GM12878 (cell line): ENCODE measurements around the gene MBNL1. TPM values are rescaled to one million over a fixed set of nuclear protein-coding genes. Genes with fewer than 3 reads are reported as not detected.

Source experiments
- ATAC-seq: fragments of 200-7000 bp; cut with Tn5 transposase; 3 replicates; pipeline ENCODE4 v1.9.1; 2020; ENCODE audit warnings: mild to moderate bottlenecking, moderate library complexity
- BruUV-seq: library from RNA; stranded (reverse); fragments of 400-500 nt; replicated peaks from 2 replicates; lab custom pipeline; 2021; lab: Mats Ljungman, UMichigan
- CTCF ChIA-PET: fragments of 300-600 bp; sonication (Branson Sonifier 250); formaldehyde crosslinking; extraction: SDS; loops from one replicate; lab custom pipeline; 2021; ENCODE audit warnings: inconsistent platforms; lab: Yijun Ruan, JAX
- POLR2A ChIA-PET: fragments of 350-600 bp; formaldehyde crosslinking; extraction: SDS; loops from one replicate; lab custom pipeline; 2021; ENCODE audit warnings: inconsistent platforms; lab: Charles Lee
- RAD21 ChIA-PET: fragments of 300-600 bp; sonication (Branson Sonifier 250); formaldehyde crosslinking; loops from one replicate; lab custom pipeline; 2023; ENCODE audit warnings: antibody characterized with exemption; ENCODE audit not compliant: unreplicated experiment; lab: Charles Lee
- SMC1A ChIA-PET: fragments of 300-600 bp; sonication (Branson Sonifier 250); formaldehyde crosslinking; loops from one replicate; lab custom pipeline; 2023; ENCODE audit not compliant: unreplicated experiment, uncharacterized antibody; lab: Charles Lee
- DNase-seq: peaks from one replicate; pipeline ENCODE4 v3.0.0-alpha.2; 2011; ENCODE audit warnings: low read depth, low spot score
- FAIRE-seq: peaks from 3 replicates; lab custom pipeline; 2011; peaks lifted over from hg19 to GRCh38; lab: Jason Lieb, UNC
- H2AFZ ChIP-seq: 2 replicates; pipeline ENCODE4 v1.6.0; 2011; ENCODE audit warnings: low read depth, low read length, control low read depth; ENCODE audit not compliant: control insufficient read depth
- H3K27ac ChIP-seq: 2 replicates; pipeline ENCODE4 v1.5.1; 2011; ENCODE audit warnings: control low read depth; ENCODE audit not compliant: control insufficient read depth, insufficient read depth
- H3K27me3 ChIP-seq, 2 experiments: replicated peaks in 1 of 2; 2 replicates each; pipeline versions ENCODE4 v1.6.0 to v1.6.1; 2011; ENCODE audit warnings: low read length in 1 of 2; ENCODE audit not compliant: control insufficient read depth in 2 of 2, insufficient read depth in 2 of 2
- H3K36me3 ChIP-seq, 2 experiments: 2 replicates each; pipeline ENCODE4 v1.5.1; 2011; ENCODE audit warnings: low read length in 1 of 2; ENCODE audit not compliant: control insufficient read depth in 2 of 2, insufficient read depth in 2 of 2
- H3K4me1 ChIP-seq: 2 replicates; pipeline ENCODE4 v1.6.1; 2011; ENCODE audit warnings: mild to moderate bottlenecking, low read length, moderate library complexity, mixed read lengths; ENCODE audit not compliant: control insufficient read depth, insufficient read depth
- H3K4me2 ChIP-seq: 2 replicates; pipeline ENCODE4 v1.6.0; 2011; ENCODE audit warnings: control low read depth; ENCODE audit not compliant: control insufficient read depth, insufficient read depth
- H3K4me3 ChIP-seq: fragments of 200-600 bp; sonication (generic); 2 replicates; pipeline ENCODE4 v1.5.1; 2016
- H3K79me2 ChIP-seq: 2 replicates; pipeline ENCODE4 v1.6.0; 2011; ENCODE audit warnings: low read length; ENCODE audit not compliant: control insufficient read depth, insufficient read depth
- H3K9ac ChIP-seq: 2 replicates; pipeline ENCODE4 v1.8.0; 2011; ENCODE audit warnings: low read length, control low read depth, mixed read lengths; ENCODE audit not compliant: control insufficient read depth, insufficient read depth
- H3K9me3 ChIP-seq: replicated peaks from 3 replicates; pipeline ENCODE4 v1.5.1; 2011; ENCODE audit warnings: mild to moderate bottlenecking, low read length; ENCODE audit not compliant: control insufficient read depth, insufficient read depth
- H4K20me1 ChIP-seq: 2 replicates; pipeline ENCODE4 v1.6.0; 2011; ENCODE audit not compliant: control insufficient read depth, insufficient read depth
- CHD1 ChIP-seq: IDR thresholded peaks from 2 replicates; pipeline ENCODE4 v1.6.1; 2012; ENCODE audit warnings: low read depth, low read length, improper control_type of control experiment
- FOXM1 ChIP-seq: IDR thresholded peaks from 2 replicates; pipeline ENCODE4 v1.6.1; 2012; ENCODE audit warnings: low read depth, mild to moderate bottlenecking, inconsistent platforms, low read length, moderate library complexity
- IKZF2 ChIP-seq, 2 experiments: fragments of 450-650 bp; IDR thresholded peaks; 2 replicates each; pipeline ENCODE4 v1.6.1; 2017; ENCODE audit warnings: mild to moderate bottlenecking in 2 of 2, moderate library complexity in 2 of 2
- JUNB ChIP-seq: IDR thresholded peaks from 2 replicates; pipeline ENCODE4 v1.6.1; 2016; ENCODE audit warnings: antibody characterized with exemption, mild to moderate bottlenecking
- KLF5 ChIP-seq: fragments of 450-650 bp; IDR thresholded peaks from 2 replicates; pipeline ENCODE4 v1.6.1; 2014; ENCODE audit warnings: mild to moderate bottlenecking; ENCODE audit not compliant: partially characterized antibody
- MEF2A ChIP-seq: IDR thresholded peaks from 2 replicates; pipeline ENCODE4 v1.6.1; 2011; ENCODE audit warnings: low read depth, mild to moderate bottlenecking, low read length, moderate library complexity; ENCODE audit not compliant: insufficient read depth
- MYB ChIP-seq: fragments of 150-350 bp; IDR thresholded peaks from 2 replicates; pipeline ENCODE4 v1.6.1; 2014; ENCODE audit warnings: mild to moderate bottlenecking, low read depth, low read length, borderline replicate concordance
- NBN ChIP-seq: fragments of 450-650 bp; IDR thresholded peaks from 2 replicates; pipeline ENCODE4 v1.6.1; 2016
- NFIC ChIP-seq: IDR thresholded peaks from 2 replicates; pipeline ENCODE4 v1.6.1; 2012; ENCODE audit warnings: low read depth, mild to moderate bottlenecking, inconsistent platforms, low read length, moderate library complexity
- NR2C1 ChIP-seq: fragments of 450-650 bp; IDR thresholded peaks from 2 replicates; pipeline ENCODE4 v1.6.1; 2017; ENCODE audit warnings: antibody characterized with exemption, mild to moderate bottlenecking, moderate library complexity
- NR2F1 ChIP-seq: fragments of 450-650 bp; conservative IDR thresholded peaks from 2 replicates; pipeline ENCODE4 v1.6.1; 2017; ENCODE audit warnings: mild to moderate bottlenecking
- POLR2AphosphoS2 ChIP-seq: IDR thresholded peaks from 2 replicates; pipeline ENCODE4 v1.6.1; 2011; ENCODE audit warnings: low read depth, mild to moderate bottlenecking, low read length, improper control_type of control experiment, moderate library complexity
- RUNX3 ChIP-seq: IDR thresholded peaks from 2 replicates; pipeline ENCODE4 v1.6.1; 2012; ENCODE audit warnings: low read length, inconsistent platforms
- SPI1 ChIP-seq: IDR thresholded peaks from 2 replicates; pipeline ENCODE4 v1.6.1; 2011; ENCODE audit warnings: low read depth, mild to moderate bottlenecking, low read length, moderate library complexity, borderline replicate concordance; ENCODE audit not compliant: insufficient read depth
- STAT1 ChIP-seq: fragments of 450-650 bp; conservative IDR thresholded peaks from 2 replicates; pipeline ENCODE4 v1.6.1; 2014; ENCODE audit warnings: antibody characterized with exemption, mild to moderate bottlenecking
- WGBS: methylation state at CpG from one replicate; pipeline ENCODE4 v1.1.6; 2016; ENCODE audit warnings: low lambda C conversion rate; ENCODE audit not compliant: insufficient replicate concordance, insufficient coverage; ENCODE audit errors: missing lambda C conversion rate; 5-methylcytosine and 5-hydroxymethylcytosine counted together
- in situ Hi-C: fragments of 300-500 bp; cut with MboI; formaldehyde crosslinking; loops from 9 replicates; pipeline ENCODE4 v1.14.3; 2018; ENCODE audit warnings: mixed read lengths
- intact Hi-C: fragments of 100-400 bp; cut with micrococcal nuclease; formaldehyde crosslinking; loops from one replicate; pipeline ENCODE4 v1.14.2; 2022; ENCODE audit not compliant: unreplicated experiment
- polyA plus RNA-seq, 11 experiments: library from polyadenylated mRNA; depleted of rRNA in 4 of 11; unstranded in 6 of 11; stranded (reverse) in 5 of 11; fragments of >200 nt; fragmentation: Nextera tagmentation in 4 of 11; fragmentation: Illumina TruSeq in 1 of 11; extraction: Ambion mirVana in 4 of 11; extraction: Trizol in 1 of 11; gene quantifications; 1 replicate in 1 of 11; 2 replicates in 10 of 11; pipeline versions ENCODE4 v1.2.1 to v1.2.3, GENCODE V29; 2011 to 2016; ENCODE audit warnings: inconsistent platforms in 2 of 11, missing spikeins in 2 of 11, low read depth in 1 of 11
- total RNA-seq, 4 experiments: library from RNA; depleted of rRNA in 3 of 4; stranded (reverse); fragments of >200 nt in 3 of 4; fragmentation: Illumina TruSeq in 1 of 4; extraction: Trizol in 1 of 4; gene quantifications; 2 replicates each; pipeline versions ENCODE4 v1.2.1 to v1.2.3, GENCODE V29; 2013 to 2021
- TF ChIP-seq, protein P1 (sequence below): fragments of 150-350 bp; IDR thresholded peaks from 2 replicates; pipeline ENCODE4 v1.6.1; 2016; ENCODE audit warnings: low read depth, low read length
- TF ChIP-seq, protein P2 (sequence below): IDR thresholded peaks from 2 replicates; pipeline ENCODE4 v1.6.1; 2011; ENCODE audit warnings: borderline replicate concordance, low read depth, mild to moderate bottlenecking, moderate library complexity, low read length; ENCODE audit not compliant: insufficient read depth, poor library complexity, severe bottlenecking
- TF ChIP-seq, protein P3 (sequence below): fragments of 450-650 bp; IDR thresholded peaks from 2 replicates; pipeline ENCODE4 v1.6.1; 2018; ENCODE audit warnings: borderline replicate concordance, mild to moderate bottlenecking; ENCODE audit not compliant: partially characterized antibody

Gene MBNL1
- total and polyA plus RNA-seq, 10 of the 15 experiments (the other 5 are each of a cell fraction or from before 2014, with no cell fraction given), result 59.6 to 337 (median 143) TPM

DNA sequence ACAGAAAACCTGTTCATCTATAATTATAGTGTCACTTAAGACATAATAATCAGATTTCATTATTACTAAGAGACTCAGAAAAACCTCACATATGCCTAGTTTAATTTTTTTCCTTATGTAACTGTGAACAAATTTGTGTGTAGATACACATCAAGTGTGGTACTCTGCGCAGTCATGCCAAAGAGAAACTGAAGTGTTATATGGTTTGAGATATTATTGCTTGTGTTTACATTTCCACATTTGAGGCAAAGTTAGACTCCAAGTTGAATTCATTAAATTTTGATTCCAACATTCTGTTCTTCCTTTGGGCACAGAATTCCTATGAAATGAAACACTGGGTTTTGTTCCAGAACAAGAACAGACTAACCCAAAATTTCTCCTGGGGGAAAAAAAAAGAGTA, 2.2 kb downstream of the MBNL1 start:
- H3K79me2 ChIP-seq, result peaks cover 90% of the 10 kb centered on the region
- H3K36me3 ChIP-seq, result 0 out of 4 replicates have a peak, but pooled peaks cover 0 to 3% of the 10 kb centered on the region in 2 experiments
- intact Hi-C loops, result loop anchor here (5.0 kb wide), 3 partner anchors 171 to 1509 kb away; partner anchors contain the start of gene SIAH2
- H3K4me1 ChIP-seq, result peaks cover 10% of the 10 kb centered on the region
- FAIRE-seq (no peak), DNase-seq (no peak), ATAC-seq (peak; percentile 8; the same call in 1 of the 3 replicates)
- ChIA-PET CTCF (interaction anchor here (1.5 to 2.6 kb wide), 3 partner anchors 26 to 173 kb away, joined by 3 to 8 read pairs (median 5); no protein-coding TSS in a partner anchor), RAD21 (interaction anchor here (1.0 to 6.2 kb wide), 3 partner anchors 11 to 75 kb away, joined by 6 to 53 read pairs (median 13); no protein-coding TSS in a partner anchor), POLR2A (interaction anchor here (2.4 to 2.6 kb wide), 2 partner anchors 10 to 67 kb away, joined by 10 to 14 read pairs; no protein-coding TSS in a partner anchor), SMC1A (interaction anchor here (1.0 to 11.1 kb wide), 16 partner anchors 10 to 199 kb away, joined by 3 to 83 read pairs (median 5); no protein-coding TSS in a partner anchor)
- no peaks in the 10 kb centered on the region; the same call in 2 of the 3 replicates for H3K9me3 ChIP-seq
- no peaks in the 10 kb centered on the region for H3K27me3 ChIP-seq
- BruUV-seq, result no TSS peak
- WGBS, result 4% methylated on average over 1 of the region's 1 CpG
- H2AFZ ChIP-seq, result no peak overlapping the region
- H3K4me2 ChIP-seq, result peak overlapping the region; percentile 90
- in situ Hi-C loops, result no loop called here
- H3K4me3 ChIP-seq, result peak overlapping the region; percentile 95
- H4K20me1 ChIP-seq, result no peaks in the 10 kb centered on the region
- H3K9ac ChIP-seq, result peak overlapping the region; percentile 99
- H3K27ac ChIP-seq, result peak overlapping the region; percentile 90
- TF ChIP-seq NR2C1 (no peak), STAT1 (no peak), FOXM1 (no peak; the same call in 1 of the 2 replicates), MEF2A (no peak), SPI1 (no peak), JUNB (peak; percentile 28; the same call in 1 of the 2 replicates), IKZF2 (IDR thresholded peaks at IDR 0.05) (0 out of 4 replicates have a peak, but pooled peaks of 1 of the 2 experiments have one; percentile 9), KLF5 (no peak), NR2F1 (no peak), NBN (no peak), CHD1 (no peak), NFIC (no peak), MYB (no peak), RUNX3 (peak; percentile 7; the same call in 1 of the 2 replicates), POLR2AphosphoS2 (no peak)
- TF ChIP-seq, protein P1, sequence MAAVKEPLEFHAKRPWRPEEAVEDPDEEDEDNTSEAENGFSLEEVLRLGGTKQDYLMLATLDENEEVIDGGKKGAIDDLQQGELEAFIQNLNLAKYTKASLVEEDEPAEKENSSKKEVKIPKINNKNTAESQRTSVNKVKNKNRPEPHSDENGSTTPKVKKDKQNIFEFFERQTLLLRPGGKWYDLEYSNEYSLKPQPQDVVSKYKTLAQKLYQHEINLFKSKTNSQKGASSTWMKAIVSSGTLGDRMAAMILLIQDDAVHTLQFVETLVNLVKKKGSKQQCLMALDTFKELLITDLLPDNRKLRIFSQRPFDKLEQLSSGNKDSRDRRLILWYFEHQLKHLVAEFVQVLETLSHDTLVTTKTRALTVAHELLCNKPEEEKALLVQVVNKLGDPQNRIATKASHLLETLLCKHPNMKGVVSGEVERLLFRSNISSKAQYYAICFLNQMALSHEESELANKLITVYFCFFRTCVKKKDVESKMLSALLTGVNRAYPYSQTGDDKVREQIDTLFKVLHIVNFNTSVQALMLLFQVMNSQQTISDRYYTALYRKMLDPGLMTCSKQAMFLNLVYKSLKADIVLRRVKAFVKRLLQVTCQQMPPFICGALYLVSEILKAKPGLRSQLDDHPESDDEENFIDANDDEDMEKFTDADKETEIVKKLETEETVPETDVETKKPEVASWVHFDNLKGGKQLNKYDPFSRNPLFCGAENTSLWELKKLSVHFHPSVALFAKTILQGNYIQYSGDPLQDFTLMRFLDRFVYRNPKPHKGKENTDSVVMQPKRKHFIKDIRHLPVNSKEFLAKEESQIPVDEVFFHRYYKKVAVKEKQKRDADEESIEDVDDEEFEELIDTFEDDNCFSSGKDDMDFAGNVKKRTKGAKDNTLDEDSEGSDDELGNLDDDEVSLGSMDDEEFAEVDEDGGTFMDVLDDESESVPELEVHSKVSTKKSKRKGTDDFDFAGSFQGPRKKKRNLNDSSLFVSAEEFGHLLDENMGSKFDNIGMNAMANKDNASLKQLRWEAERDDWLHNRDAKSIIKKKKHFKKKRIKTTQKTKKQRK, result no peak
- TF ChIP-seq, protein P2, sequence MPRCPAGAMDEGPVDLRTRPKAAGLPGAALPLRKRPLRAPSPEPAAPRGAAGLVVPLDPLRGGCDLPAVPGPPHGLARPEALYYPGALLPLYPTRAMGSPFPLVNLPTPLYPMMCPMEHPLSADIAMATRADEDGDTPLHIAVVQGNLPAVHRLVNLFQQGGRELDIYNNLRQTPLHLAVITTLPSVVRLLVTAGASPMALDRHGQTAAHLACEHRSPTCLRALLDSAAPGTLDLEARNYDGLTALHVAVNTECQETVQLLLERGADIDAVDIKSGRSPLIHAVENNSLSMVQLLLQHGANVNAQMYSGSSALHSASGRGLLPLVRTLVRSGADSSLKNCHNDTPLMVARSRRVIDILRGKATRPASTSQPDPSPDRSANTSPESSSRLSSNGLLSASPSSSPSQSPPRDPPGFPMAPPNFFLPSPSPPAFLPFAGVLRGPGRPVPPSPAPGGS, result no peak
- TF ChIP-seq, protein P3, sequence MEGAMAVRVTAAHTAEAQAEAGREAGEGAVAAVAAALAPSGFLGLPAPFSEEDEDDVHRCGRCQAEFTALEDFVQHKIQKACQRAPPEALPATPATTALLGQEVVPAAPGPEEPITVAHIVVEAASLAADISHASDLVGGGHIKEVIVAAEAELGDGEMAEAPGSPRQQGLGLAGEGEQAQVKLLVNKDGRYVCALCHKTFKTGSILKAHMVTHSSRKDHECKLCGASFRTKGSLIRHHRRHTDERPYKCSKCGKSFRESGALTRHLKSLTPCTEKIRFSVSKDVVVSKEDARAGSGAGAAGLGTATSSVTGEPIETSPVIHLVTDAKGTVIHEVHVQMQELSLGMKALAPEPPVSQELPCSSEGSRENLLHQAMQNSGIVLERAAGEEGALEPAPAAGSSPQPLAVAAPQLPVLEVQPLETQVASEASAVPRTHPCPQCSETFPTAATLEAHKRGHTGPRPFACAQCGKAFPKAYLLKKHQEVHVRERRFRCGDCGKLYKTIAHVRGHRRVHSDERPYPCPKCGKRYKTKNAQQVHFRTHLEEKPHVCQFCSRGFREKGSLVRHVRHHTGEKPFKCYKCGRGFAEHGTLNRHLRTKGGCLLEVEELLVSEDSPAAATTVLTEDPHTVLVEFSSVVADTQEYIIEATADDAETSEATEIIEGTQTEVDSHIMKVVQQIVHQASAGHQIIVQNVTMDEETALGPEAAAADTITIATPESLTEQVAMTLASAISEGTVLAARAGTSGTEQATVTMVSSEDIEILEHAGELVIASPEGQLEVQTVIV, result no peak
